NCI-H524 treated with DMSO at 0.1 percent for 48 hours (cell line): ENCODE measurements around the gene ACAP2.
A peak's percentile ranks its signal among the peaks of the same experiment; 100 is the strongest.
"Not testable (repeated sequence)": the region's sequence is repeated elsewhere in the genome, so short reads cannot be mapped to it uniquely, and the experiment has no call there.

ENCODE experiments used
- DNase-seq: peaks from one replicate; lab custom pipeline; 2025; lab: John Stamatoyannopoulos, UW

The ACAP2 gene

DNA sequence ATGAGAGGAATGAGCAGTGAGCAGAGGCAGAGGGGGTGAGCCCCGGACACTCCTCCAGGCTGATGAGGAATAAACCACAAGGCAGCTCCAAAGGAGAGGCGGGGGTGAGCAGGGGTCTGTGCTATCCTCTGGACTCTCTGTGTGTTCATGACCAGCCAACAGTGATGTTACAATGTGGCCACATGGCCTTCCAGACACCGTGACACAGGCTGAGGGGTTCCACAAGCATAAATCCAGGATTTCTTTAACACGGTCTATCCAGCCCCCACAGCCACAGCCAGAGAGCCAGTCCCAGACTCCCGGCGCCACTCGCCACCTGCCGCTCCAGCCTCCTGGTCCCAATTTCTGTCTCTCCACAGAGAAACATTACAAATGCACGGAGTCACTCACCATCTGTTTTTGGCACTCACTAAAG is 196.2 kb downstream of the ACAP2 start:
- peak; percentile 87 for DNase-seq

DNA sequence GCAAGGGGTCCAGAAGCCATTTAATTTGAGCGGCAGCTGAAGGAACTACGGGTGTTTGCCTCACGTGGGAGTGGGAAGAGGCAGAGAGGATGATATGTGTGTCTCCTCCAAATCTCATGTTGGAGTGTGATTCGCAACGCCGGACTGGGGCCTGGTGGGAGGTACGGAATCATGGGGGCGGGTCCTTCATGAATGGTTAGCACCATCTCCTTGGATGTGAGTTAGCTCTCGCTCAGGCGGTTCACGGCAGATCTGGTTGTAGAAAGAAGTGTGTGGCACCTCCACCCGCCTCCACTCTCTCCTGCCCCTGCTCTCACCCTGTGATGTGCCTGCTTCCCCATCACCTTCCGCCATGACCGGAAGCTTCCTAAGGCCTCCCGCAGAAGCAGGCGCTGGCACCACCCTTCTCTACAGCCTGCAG is 197.3 kb downstream of the ACAP2 start:
- DNase-seq = no peak

DNA sequence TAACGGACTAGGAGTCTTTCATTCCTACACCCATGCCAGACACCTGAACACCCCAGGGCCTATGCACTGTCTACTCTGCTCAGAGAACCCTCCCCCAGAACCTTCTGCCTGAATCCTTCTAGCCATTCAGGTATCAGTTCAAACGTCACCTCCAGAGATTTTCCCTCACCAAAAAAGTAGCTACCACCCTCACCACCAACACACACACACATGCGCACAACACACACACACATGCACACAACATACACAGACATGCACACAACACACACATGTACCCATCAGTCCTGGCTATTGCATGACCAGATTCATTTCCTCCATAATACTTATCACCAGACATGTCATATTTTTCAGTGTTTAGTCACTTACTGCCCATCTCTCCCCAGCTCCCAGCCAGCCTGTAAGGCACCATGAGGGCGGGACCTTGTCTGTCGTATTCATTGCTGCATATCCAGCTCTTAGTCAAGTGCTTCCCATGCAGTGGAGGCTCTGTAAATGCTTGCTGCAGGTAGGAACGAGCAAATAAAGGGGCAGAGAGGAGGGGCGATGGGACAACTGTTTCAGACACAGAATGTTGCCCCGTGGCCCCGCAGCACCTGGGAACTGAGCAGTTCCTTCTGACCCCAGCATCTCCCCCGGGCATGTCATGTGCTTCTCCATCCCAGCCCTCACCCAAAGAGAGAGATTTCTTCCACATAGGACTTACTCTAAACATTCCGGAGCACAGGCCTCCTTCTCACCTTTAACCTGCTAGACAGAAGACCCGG is 201.0 kb downstream of the ACAP2 start:
- DNase-seq = no peak

DNA sequence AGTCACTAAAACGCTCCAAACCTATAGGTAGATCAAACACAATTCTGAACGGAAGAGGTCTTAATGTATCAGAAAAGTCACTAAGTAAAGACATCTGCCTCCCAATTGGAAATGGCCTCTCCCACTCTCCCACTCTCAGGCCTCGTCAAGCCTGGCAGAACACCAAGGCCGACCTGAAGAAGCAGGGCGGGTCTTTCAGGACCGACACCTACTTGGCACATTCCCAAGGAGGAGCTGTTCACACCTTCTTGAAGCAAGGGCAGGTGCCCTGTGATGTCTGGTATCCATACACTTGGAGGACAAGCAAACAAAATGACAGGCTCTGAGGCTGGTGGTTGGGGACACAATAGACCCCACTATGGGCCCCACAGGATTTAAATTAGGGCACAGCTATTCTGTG is 201.9 kb downstream of the ACAP2 start:
- DNase-seq = no peak

DNA sequence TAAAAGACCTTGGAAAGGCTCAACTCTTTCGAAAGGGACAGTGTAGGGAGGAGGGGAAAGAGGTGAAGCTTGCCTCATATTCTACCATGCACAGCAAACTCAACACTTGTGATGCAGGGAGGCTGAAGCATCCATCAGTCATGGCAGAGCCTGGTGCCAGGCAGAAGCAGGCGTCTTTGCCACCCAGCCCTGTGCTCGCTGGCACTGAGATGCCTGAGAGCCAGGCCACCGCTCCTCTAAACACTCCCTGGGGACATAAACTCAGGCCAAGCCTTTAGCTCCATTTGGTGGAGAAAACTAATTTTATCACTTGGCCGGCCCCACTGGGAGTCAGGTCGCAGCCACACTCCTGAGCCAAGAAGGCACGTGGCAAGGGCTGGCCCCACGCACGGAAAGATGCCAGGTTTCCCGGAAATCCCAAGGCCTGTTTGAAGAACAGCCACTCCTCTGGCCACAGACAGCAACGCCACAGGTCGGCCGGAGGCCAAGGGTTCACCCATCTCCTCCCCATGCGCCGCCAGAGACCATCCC is 202.6 kb downstream of the ACAP2 start:
- no peak for DNase-seq

DNA sequence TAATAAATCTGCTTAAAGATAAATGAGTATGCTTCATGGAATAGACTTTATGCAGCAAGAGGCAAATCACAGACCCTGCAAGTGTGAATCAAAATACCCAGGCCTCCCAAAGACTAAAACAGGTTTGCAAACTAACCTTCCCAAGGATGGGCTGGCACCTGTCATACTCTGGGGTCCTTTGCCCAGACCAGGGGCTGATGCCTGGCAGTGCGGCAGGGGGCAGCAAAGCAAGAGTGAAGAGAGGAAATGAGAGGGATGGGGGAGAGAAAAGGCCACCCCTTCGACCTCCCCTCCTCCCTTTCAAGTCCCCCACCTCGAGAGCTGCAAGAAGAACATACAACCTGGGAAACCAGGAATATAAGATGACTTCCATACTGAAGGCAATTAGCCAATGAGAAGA is 203.7 kb downstream of the ACAP2 start:
- no peak for DNase-seq

DNA sequence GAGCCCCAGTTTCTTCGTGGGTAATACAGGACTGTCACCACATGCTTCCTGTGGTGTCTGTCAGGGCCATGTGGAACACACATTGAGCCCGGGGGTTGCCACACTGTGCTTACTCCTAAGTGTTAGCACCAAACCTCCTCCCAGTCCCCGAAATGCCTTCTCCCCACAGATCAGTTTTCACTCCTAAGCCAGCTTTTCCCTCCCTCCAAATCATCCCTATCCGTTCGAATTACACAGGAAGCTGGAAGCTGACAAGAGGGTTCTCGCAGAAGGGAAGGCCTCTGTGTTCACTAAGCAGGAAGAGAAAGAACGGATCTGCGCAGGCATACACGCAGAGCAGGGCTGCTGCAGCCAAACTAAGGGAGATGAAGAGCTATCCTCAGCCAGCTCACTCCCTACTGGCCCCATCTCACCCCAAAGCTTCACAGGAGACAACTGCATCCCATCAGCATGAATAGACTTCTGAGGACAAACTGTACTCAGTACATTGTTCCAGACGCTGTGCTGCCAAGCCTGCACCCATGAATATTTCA is 204.2 kb downstream of the ACAP2 start:
- DNase-seq = no peak

DNA sequence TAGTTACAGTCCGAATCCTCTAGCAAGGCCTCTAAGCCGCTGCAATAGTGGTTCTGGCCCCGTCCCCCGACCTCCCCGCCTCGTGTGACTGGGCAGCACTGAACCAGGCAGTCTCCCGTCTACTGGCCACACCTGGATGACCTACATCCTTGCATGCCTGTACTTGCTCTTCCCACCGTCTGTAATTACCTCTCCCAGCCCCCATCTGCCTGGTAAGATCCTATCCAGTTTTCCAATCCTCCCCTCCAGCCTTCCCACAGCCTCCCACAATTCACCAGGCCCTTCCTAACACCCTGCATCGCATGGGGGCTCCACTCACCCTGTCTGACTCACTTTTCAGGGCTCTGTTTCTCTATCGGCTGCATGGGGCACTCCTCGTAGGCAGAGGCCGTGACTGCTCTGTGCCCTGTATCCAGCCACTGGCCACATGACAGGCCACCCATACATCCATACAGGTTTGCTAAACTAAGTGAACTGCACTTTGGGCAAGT is 204.7 kb downstream of the ACAP2 start:
- no peak for DNase-seq

DNA sequence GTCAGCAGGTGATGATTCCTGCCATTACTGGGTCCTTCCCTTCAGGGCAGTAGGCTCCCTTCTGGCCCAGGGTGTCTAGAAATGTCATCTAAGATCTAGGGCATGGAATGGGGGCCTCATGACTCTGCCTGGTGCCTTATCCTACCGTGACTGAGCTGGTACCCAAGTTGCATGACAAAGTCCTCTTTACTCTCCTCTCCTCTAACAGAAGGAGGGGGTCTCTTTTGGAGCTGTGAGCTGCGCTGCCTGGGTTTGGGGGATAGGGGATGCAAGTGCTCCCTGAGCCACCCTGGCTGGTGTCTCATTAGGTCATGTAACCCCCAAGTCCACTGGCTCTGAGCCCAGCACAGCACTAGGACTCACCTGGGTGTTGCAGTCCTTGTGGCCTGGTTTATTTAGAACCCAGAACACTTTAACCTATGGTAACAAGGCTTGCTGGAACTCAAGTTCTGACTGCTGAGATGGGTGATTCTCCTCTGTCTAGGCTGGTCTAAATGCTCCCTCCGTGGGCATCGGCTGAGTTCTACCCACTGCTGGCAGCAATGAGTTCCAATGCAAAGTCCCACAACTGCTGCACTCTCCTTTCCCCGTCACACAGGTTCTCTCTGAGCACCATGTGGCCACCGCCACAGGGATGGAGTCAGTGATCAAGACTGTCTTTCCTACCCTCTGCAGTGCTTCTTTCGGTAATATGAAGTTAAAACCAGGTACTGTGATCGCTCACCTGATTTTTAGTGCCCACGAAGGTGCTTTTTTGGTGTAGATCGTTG is 205.8 kb downstream of the ACAP2 start:
- DNase-seq = no peak

DNA sequence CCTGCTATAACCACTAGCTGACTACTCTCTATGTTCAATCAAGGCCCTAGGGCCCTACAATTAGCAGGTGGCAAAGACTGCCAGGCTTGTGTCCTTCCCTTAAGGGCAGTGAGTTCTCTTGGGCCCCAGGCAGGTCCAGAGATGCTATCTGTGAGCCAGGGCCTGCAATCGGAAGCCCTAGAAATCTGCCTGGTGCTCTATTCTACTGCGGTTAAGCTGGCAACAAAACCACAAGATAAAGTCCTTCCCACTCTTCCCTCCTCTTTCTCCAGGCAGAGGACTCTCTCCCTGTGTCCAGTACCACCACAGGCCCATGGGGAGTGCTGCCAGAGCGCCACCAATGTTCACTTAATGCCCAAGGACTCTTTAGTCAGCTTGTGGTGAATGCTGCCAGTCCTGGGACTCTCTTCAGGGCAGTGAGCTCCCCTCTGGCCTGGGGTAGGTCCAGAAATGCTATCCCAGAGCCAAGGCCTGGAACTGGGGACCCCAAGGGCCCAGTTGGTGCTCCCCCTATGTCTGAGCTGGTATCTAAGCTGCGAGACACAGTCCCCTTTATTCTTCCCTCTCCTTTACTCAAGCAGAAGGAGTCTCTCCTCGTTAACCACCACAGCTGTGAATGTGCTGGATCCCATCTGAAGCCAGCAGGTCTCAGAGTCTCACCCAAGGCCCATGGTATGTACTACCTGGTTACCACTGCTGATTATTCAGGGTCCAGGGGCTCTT is 206.6 kb downstream of the ACAP2 start:
- DNase-seq = no peak

DNA sequence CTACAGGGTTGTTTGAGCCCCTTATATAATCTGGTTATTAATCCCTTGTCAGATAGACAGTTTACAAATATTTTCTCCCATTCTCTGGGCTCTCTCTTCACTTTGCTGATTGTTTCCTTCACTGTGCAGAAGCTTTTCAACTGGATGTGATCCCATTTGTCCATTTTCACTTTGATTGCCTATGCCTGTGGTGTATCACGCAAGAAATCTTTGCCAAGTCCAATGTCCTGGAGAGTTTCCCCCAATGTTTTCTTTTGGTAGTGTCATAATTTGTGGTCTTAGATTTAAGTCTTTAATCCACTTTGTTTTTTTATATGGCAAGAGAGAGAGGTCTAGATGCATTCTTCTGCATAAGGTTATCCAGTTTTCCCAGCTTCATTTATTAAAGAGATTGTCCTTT is 212.6 kb downstream of the ACAP2 start:
- no peak for DNase-seq

DNA sequence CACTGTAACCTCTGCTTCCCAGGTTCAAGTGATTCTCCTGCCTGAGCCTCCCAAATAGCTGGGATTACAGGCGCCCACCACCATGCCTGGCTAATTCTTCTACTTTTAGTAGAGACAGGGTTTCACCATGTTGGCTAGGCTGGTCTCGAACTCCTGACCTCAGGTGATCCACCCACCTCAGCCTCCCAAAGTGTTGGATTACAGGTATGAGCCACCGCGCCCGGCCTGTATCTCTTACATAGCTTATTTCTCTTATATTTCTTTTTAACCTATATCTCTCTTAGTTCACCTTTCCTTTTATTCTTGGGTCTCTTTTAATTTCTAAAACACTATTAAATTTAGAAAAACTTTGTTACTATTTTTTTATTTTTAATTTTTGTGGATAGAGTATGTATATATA is 213.9 kb downstream of the ACAP2 start:
- not testable (repeated sequence) for DNase-seq

DNA sequence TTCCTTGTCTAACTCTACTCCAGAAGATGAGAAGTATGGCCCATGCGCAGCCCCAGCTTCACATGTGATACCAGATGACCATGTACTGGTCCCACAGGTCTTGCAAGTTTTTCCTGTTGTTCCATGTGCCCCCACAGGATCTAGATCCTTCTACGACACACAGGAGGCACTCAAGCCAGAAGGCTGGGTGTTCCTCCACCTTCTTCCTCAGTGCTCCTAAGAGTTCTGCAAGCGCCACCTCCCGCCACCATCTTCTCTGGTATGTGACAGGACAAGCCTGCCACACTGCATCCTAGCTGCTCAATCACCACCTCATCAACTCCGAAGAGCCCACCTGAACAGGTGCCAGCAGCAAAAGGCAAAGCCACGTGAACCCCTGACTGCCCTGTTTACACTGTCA is 214.9 kb downstream of the ACAP2 start:
- no peak for DNase-seq

DNA sequence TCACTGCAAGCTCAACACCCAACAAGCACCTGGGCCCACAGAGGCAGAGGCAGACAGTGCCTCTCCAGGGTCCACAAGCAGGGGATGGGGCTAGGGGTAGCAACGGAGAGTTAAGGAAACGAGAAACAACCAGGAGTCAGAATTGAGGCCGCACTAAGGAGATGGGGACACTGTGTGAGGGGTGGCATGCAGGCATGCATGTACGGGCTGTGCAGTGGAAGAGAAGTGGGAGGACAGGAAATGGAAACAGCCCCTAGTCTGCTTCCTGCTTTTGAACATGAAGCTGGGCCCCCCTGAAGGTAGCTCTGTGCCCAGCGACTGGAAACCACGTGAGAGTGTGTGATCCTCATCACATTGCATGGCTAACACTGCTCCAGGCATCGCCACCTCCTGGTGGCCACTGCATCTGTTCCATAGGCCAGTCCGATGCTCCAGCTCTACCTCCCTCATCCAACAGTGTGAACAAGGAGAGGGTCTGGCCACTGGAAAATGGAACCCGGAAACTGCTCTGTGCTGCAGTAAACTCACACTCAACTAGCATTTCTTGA is 215.8 kb downstream of the ACAP2 start:
- DNase-seq = no peak

DNA sequence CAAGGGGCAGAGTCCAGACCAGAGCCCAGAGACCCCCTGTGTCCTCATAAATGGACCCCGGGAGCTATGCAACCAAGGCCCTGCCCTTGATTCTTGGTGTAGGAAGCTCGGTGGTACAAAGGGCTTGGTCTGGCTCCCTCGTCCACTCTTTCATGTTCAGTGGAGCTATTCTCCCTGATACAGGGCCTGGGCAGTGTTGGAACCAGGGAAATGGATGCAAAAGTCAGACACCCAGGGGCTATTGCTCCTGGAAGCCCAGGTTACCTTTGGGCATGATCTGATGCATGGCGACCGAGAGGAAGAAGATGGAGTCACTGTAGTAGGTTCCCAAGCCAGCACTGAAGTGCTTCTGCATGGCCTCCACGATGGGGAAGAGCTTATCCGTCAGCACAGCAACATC is 216.4 kb downstream of the ACAP2 start:
- no peak for DNase-seq

DNA sequence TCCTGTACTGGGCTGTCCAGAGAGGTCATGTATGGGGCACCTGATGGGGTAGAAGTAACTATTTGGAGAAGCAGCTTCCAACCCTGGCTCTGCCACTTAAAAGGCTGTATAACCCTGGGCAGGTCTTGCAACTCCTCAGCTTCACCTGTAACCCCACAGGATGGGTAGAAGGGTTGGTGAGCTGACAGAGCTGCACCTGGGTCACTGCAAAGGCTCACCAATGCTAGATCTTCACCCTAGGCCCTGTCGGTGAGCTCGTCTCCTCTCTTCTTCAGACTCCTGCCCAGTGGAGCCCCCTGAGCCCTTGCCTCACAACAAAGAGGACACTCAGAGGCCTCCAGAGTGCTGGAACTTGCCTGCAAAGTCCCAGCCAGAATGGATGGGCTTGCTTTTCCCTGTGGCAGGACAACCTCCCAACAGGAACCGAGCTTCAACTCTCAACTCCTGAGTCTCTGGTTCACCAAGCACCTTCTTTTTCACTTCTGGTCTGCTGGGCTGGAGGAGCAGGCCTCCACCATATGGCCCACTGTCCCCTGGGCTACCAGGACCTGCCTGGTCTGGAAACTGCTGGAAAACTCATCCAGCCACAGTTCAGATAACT is 217.7 kb downstream of the ACAP2 start:
- DNase-seq = no peak
